Caki2 (cell line): ENCODE measurements around the gene C10orf120. TPM values are rescaled to one million over a fixed set of nuclear protein-coding genes. Genes with fewer than 3 reads are reported as not detected.

ENCODE experiments used
- DNase-seq: peaks from one replicate; pipeline ENCODE4 v3.0.0-alpha.2; 2015; ENCODE audit warnings: low read depth
- in situ Hi-C: cut with HindIII; loops from 2 replicates; pipeline ENCODE4 v1.10.0; 2016; ENCODE audit warnings: low sequenced_read_pairs, low pct_unique_long_range_greater_than_20kb, mixed read lengths
- total RNA-seq: library from RNA; depleted of rRNA; stranded (reverse); fragments of >200 nt; shearing (Covaris generic); gene quantifications from 2 replicates; pipeline ENCODE4 v1.2.3, GENCODE V29; 2014; ENCODE audit warnings: low replicate concordance; rRNA removed

Gene C10orf120
- not detected in 2 replicates for total RNA-seq

- no peak for DNase-seq
- in situ Hi-C loops = no loop called here
Measured at GRCh38 chr10:122699796-122700455, at the start of gene C10orf120. TSS of gene C10orf120 (minus strand) at chr10:122699846. CDS start at chr10:122699790, 56 bp downstream.

GRCh38 chr10:122748496-122748895, 48.9 kb upstream of the C10orf120 start:
- DNase-seq = no peak
- in situ Hi-C loops = no loop called here

GRCh38 chr10:122746408-122746807, 46.8 kb upstream of the C10orf120 start:
- in situ Hi-C loops = no loop called here
- no peak for DNase-seq

- in situ Hi-C loops = no loop called here
- no peak for DNase-seq
Measured at GRCh38 chr10:122744257-122744656, 44.6 kb upstream of the C10orf120 start.

GRCh38 chr10:122740640-122741039, 41.0 kb upstream of the C10orf120 start:
- in situ Hi-C loops = no loop called here

GRCh38 chr10:122738031-122738430, 38.4 kb upstream of the C10orf120 start:
- no peak for DNase-seq
- in situ Hi-C loops = no loop called here

More at GRCh38 chr10:122740640-122741039, 41.0 kb upstream of the C10orf120 start:
- no peak for DNase-seq

GRCh38 chr10:122733931-122734665, 34.5 kb upstream of the C10orf120 start:
- in situ Hi-C loops = no loop called here
- no peak for DNase-seq

GRCh38 chr10:122733443-122733842, 33.8 kb upstream of the C10orf120 start:
- no peak for DNase-seq
- in situ Hi-C loops = no loop called here

- in situ Hi-C loops = no loop called here
Measured at GRCh38 chr10:122730238-122730637, 30.6 kb upstream of the C10orf120 start.

GRCh38 chr10:122729126-122729525, 29.5 kb upstream of the C10orf120 start:
- no peak for DNase-seq
- in situ Hi-C loops = no loop called here

More at GRCh38 chr10:122730238-122730637, 30.6 kb upstream of the C10orf120 start:
- DNase-seq = no peak

GRCh38 chr10:122727426-122727825, 27.8 kb upstream of the C10orf120 start:
- no peak for DNase-seq
- in situ Hi-C loops = no loop called here

GRCh38 chr10:122725768-122726167, 26.1 kb upstream of the C10orf120 start:
- DNase-seq = no peak
- in situ Hi-C loops = no loop called here

- DNase-seq = no peak
- in situ Hi-C loops = no loop called here
Measured at GRCh38 chr10:122725006-122725405, 25.4 kb upstream of the C10orf120 start.

GRCh38 chr10:122721111-122721510, 21.5 kb upstream of the C10orf120 start:
- in situ Hi-C loops = no loop called here

GRCh38 chr10:122716025-122716424, 16.4 kb upstream of the C10orf120 start:
- in situ Hi-C loops = no loop called here
- no peak for DNase-seq

More at GRCh38 chr10:122721111-122721510, 21.5 kb upstream of the C10orf120 start:
- no peak for DNase-seq

- in situ Hi-C loops = no loop called here
- DNase-seq = no peak
Measured at GRCh38 chr10:122715576-122715975, 15.9 kb upstream of the C10orf120 start.

GRCh38 chr10:122713091-122713885, 13.6 kb upstream of the C10orf120 start:
- in situ Hi-C loops = no loop called here
- no peak for DNase-seq

- in situ Hi-C loops = no loop called here
- DNase-seq = no peak
Measured at GRCh38 chr10:122710576-122710975, 10.9 kb upstream of the C10orf120 start.

GRCh38 chr10:122709971-122710370, 10.3 kb upstream of the C10orf120 start:
- DNase-seq = no peak

More at GRCh38 chr10:122709971-122710370, 10.3 kb upstream of the C10orf120 start:
- in situ Hi-C loops = no loop called here
